ENCODE measurements around the gene PTH2R. TPM values are rescaled to one million over a fixed set of nuclear protein-coding genes. Genes with fewer than 3 reads are reported as not detected.

Gene PTH2R
- total and polyA plus RNA-seq, 2 experiments from 2014 or later: 0.18 to 0.38 TPM

- Histone ChIP-seq H3K4me3 (no peak overlapping the region), H3K27me3 (ENCODE audit: insufficient read depth) (peaks cover 27% of the 10 kb centered on the region), H3K4me2 (no peak overlapping the region), H3F3A (replicated peaks; ENCODE audit: low read depth) (no peaks in the 10 kb centered on the region), H3K36me3 (ENCODE audit: insufficient read depth) (no peaks in the 10 kb centered on the region), H3K27ac (ENCODE audit: low read depth) (no peak overlapping the region), H3K79me2 (replicated peaks; ENCODE audit: insufficient read depth) (no peaks in the 10 kb centered on the region), H3K4me1 (ENCODE audit: insufficient read depth) (no peaks in the 10 kb centered on the region; the same call in 1 of the 2 replicates), H2AFZ (no peak overlapping the region), H4K20me1 (replicated peaks; ENCODE audit: insufficient read depth) (no peaks in the 10 kb centered on the region), H3K9me2 (ENCODE audit: insufficient read depth) (no peaks in the 10 kb centered on the region)
- Mint-ChIP-seq H3K4me1 (no peaks in the 10 kb centered on the region), H3K27ac (no peak overlapping the region), H3K27me3 (ENCODE audit: insufficient read depth, low read depth, poor library complexity) (no peaks in the 10 kb centered on the region), H3K4me3 (no peak overlapping the region), H3K36me3 (ENCODE audit: low read depth) (no peaks in the 10 kb centered on the region), H3K9me3 (no peaks in the 10 kb centered on the region)
- no peak for TF ChIP-seq ZNF114 (CRISPR knock-in tag; IDR thresholded peaks at IDR 0.05)
- TF ChIP-seq JUNB (IDR thresholded peaks at IDR 0.05; ENCODE audit: unreplicated experiment): no peak
- TF ChIP-seq ZNF331 (CRISPR knock-in tag; IDR thresholded peaks at IDR 0.05; ENCODE audit: low read depth): no peak
- TF ChIP-seq ZNF462 (CRISPR knock-in tag; IDR thresholded peaks at IDR 0.05): no peak
- TF ChIP-seq, protein P1, sequence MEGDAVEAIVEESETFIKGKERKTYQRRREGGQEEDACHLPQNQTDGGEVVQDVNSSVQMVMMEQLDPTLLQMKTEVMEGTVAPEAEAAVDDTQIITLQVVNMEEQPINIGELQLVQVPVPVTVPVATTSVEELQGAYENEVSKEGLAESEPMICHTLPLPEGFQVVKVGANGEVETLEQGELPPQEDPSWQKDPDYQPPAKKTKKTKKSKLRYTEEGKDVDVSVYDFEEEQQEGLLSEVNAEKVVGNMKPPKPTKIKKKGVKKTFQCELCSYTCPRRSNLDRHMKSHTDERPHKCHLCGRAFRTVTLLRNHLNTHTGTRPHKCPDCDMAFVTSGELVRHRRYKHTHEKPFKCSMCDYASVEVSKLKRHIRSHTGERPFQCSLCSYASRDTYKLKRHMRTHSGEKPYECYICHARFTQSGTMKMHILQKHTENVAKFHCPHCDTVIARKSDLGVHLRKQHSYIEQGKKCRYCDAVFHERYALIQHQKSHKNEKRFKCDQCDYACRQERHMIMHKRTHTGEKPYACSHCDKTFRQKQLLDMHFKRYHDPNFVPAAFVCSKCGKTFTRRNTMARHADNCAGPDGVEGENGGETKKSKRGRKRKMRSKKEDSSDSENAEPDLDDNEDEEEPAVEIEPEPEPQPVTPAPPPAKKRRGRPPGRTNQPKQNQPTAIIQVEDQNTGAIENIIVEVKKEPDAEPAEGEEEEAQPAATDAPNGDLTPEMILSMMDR (conservative IDR thresholded peaks at IDR 0.05; ENCODE audit: low read depth in 2 of 2): no peak
- TF ChIP-seq POLR2AphosphoS5 (IDR thresholded peaks at IDR 0.05; ENCODE audit: low read depth): no peak
- TF ChIP-seq EZH2 (IDR thresholded peaks at IDR 0.05; ENCODE audit: low read depth, unreplicated experiment): no peak
- TF ChIP-seq STAT1 (IDR thresholded peaks at IDR 0.05; ENCODE audit: unreplicated experiment): no peak
- TF ChIP-seq CREB1 (CRISPR knock-in tag; IDR thresholded peaks at IDR 0.05; ENCODE audit: low read depth): no peak
- no peak for TF ChIP-seq EZH2phosphoT487 (IDR thresholded peaks at IDR 0.05; ENCODE audit: unreplicated experiment)
- no peak for TF ChIP-seq NANOG (IDR thresholded peaks at IDR 0.05; ENCODE audit: borderline replicate concordance)
- TF ChIP-seq REST (IDR thresholded peaks at IDR 0.05; ENCODE audit: unreplicated experiment): no peak
- ATAC-seq (no peak), DNase-seq (ENCODE audit: low spot score) (no peak)
Measured at GRCh38 chr2:208464205-208464604, 57.6 kb downstream of the PTH2R start.

Measured in GM23338 (cell line).